A549 (cell line): ENCODE measurements around the gene KLHL13. TPM values are rescaled to one million over a fixed set of nuclear protein-coding genes. Genes with fewer than 3 reads are reported as not detected.

ENCODE experiments used
- ATAC-seq, 2 experiments: fragments of 200-7000 bp in 1 of 2; fragments of >200 bp in 1 of 2; cut with Nextera tagmentation in 1 of 2; cut with Tn5 transposase in 1 of 2; 3 replicates each; pipeline versions ENCODE4 v1.8.0 to v1.9.1; 2018 to 2020; ENCODE audit warnings: mild to moderate bottlenecking in 1 of 2, moderate library complexity in 1 of 2
- CTCF ChIA-PET: fragments of 300-600 bp; sonication (Branson Sonifier 250); formaldehyde crosslinking; extraction: SDS; loops from one replicate; lab custom pipeline; 2021; ENCODE audit warnings: antibody characterized with exemption, inconsistent platforms; lab: Yijun Ruan, JAX
- POLR2A ChIA-PET: fragments of 350-600 bp; formaldehyde crosslinking; extraction: SDS; loops from one replicate; lab custom pipeline; 2021; ENCODE audit warnings: antibody characterized with exemption, inconsistent platforms; lab: Yijun Ruan, JAX
- DNase-seq, 2 experiments: peaks; one replicate each; pipeline versions ENCODE4 v3.0.0 to v3.0.0-alpha.2; 2011 to 2016; ENCODE audit warnings: low read depth in 1 of 2, low spot score in 1 of 2
- FAIRE-seq: peaks from 2 replicates; lab custom pipeline; 2011; peaks lifted over from hg19 to GRCh38; lab: Jason Lieb, UNC
- H3K27ac ChIP-seq, 2 experiments: fragments of >200 bp; sonication (Bioruptor Twin); formaldehyde crosslinking; 3 replicates each; pipeline ENCODE4 v1.5.1; 2016 to 2017
- H3K4me1 ChIP-seq: fragments of >200 bp; sonication (Bioruptor Twin); formaldehyde crosslinking; 3 replicates; pipeline ENCODE4 v1.6.1; 2016
- H3K4me2 ChIP-seq: fragments of >200 bp; sonication (Bioruptor Twin); formaldehyde crosslinking; 3 replicates; pipeline ENCODE4 v1.6.1; 2016
- H3K4me3 ChIP-seq: fragments of >200 bp; sonication (Bioruptor Twin); formaldehyde crosslinking; 3 replicates; pipeline ENCODE4 v1.5.1; 2016
- H3K9me3 ChIP-seq: fragments of >200 bp; sonication (Bioruptor Twin); formaldehyde crosslinking; 3 replicates; pipeline ENCODE4 v1.6.1; 2016
- BHLHE40 ChIP-seq: IDR thresholded peaks from 2 replicates; pipeline ENCODE4 v1.6.1; 2012; ENCODE audit warnings: low read depth, low read length, inconsistent platforms
- CHD2 ChIP-seq: fragments of 150-350 bp; IDR thresholded peaks from 2 replicates; pipeline ENCODE4 v1.6.1; 2014; ENCODE audit warnings: low read length; ENCODE audit not compliant: partially characterized antibody
- CHD4 ChIP-seq: fragments of 200-600 bp; sonication (generic); IDR thresholded peaks from 2 replicates; pipeline ENCODE4 v1.6.1; 2016; ENCODE audit warnings: antibody characterized with exemption, mild to moderate bottlenecking, borderline replicate concordance
- EHMT2 ChIP-seq: fragments of 200-600 bp; sonication (generic); IDR thresholded peaks from 2 replicates; pipeline ENCODE4 v1.6.1; 2016; ENCODE audit warnings: antibody characterized with exemption, low read depth, mild to moderate bottlenecking, moderate library complexity
- ESRRA ChIP-seq: fragments of 150-350 bp; IDR thresholded peaks from 2 replicates; pipeline ENCODE4 v1.6.1; 2014; ENCODE audit warnings: mild to moderate bottlenecking, low read length, borderline replicate concordance
- FOSL2 ChIP-seq, 2 experiments: fragments of 450-650 bp in 1 of 2; fragments of >200 bp in 1 of 2; sonication (Bioruptor Twin) in 1 of 2; formaldehyde crosslinking; IDR thresholded peaks; 2 replicates each; pipeline versions ENCODE4 v1.5.0 to v1.6.1; 2016 to 2020; ENCODE audit warnings: mild to moderate bottlenecking in 1 of 2, moderate library complexity in 1 of 2
- HDAC2 ChIP-seq: fragments of 200-600 bp; sonication (generic); IDR thresholded peaks from 2 replicates; pipeline ENCODE4 v1.6.1; 2016
- HEYL ChIP-seq: fragments of 250-450 bp; sonication (Bioruptor Pico); IDR thresholded peaks from 2 replicates; pipeline ENCODE4 v1.8.0; 2021; ENCODE audit warnings: mild to moderate bottlenecking, moderate library complexity
- HOXA7 ChIP-seq: fragments of 250-450 bp; sonication (Bioruptor Pico); IDR thresholded peaks from 2 replicates; pipeline ENCODE4 v1.5.0; 2020; ENCODE audit warnings: mild to moderate bottlenecking, moderate library complexity
- HOXB13 ChIP-seq: fragments of 250-450 bp; sonication (Bioruptor Pico); IDR thresholded peaks from 2 replicates; pipeline ENCODE4 v1.5.0; 2020; ENCODE audit warnings: low read depth, mild to moderate bottlenecking, moderate library complexity
- KDM1A ChIP-seq: fragments of 200-600 bp; sonication (generic); IDR thresholded peaks from 2 replicates; pipeline ENCODE4 v1.6.1; 2016; ENCODE audit warnings: low read depth, mild to moderate bottlenecking
- KDM5A ChIP-seq: fragments of 200-600 bp; sonication (generic); IDR thresholded peaks from 2 replicates; pipeline ENCODE4 v1.6.1; 2016; ENCODE audit warnings: antibody characterized with exemption, mild to moderate bottlenecking
- MYC ChIP-seq: IDR thresholded peaks from 2 replicates; pipeline ENCODE4 v1.6.1; 2012; ENCODE audit warnings: mild to moderate bottlenecking, inconsistent platforms, low read length, improper control_type of control experiment, borderline replicate concordance
- NFE2L2 ChIP-seq: fragments of 150-350 bp; conservative IDR thresholded peaks from 2 replicates; pipeline ENCODE4 v1.6.1; 2014; ENCODE audit warnings: low read length
- POLR2A ChIP-seq: IDR thresholded peaks from 2 replicates; pipeline ENCODE4 v1.6.1; 2012; ENCODE audit warnings: mild to moderate bottlenecking, low read length
- RAD21 ChIP-seq, 2 experiments: fragments of >200 bp in 1 of 2; sonication (Bioruptor Twin) in 1 of 2; formaldehyde crosslinking in 1 of 2; IDR thresholded peaks in 1 of 2; conservative IDR thresholded peaks in 1 of 2; 2 replicates in 1 of 2; 3 replicates in 1 of 2; pipeline ENCODE4 v1.6.1; 2012 to 2018; ENCODE audit warnings: inconsistent platforms in 1 of 2
- RARB ChIP-seq: fragments of 250-450 bp; sonication (Bioruptor Pico); IDR thresholded peaks from 2 replicates; pipeline ENCODE4 v1.8.0; 2021; ENCODE audit warnings: mild to moderate bottlenecking, moderate library complexity
- RCOR1 ChIP-seq: fragments of 150-350 bp; IDR thresholded peaks from 2 replicates; pipeline ENCODE4 v1.6.1; 2014; ENCODE audit warnings: antibody characterized with exemption, low read length, low read depth
- RFX5 ChIP-seq: fragments of 450-650 bp; IDR thresholded peaks from 2 replicates; pipeline ENCODE4 v1.7.1; 2014; ENCODE audit warnings: antibody characterized with exemption, mild to moderate bottlenecking, moderate library complexity
- RNF2 ChIP-seq: fragments of 200-600 bp; sonication (generic); IDR thresholded peaks from 2 replicates; pipeline ENCODE4 v1.6.1; 2016; ENCODE audit warnings: low read depth, mild to moderate bottlenecking, antibody characterized with exemption, moderate library complexity, borderline replicate concordance
- TP53 ChIP-seq: fragments of 250-450 bp; sonication (Bioruptor Pico); IDR thresholded peaks from 2 replicates; pipeline ENCODE4 v1.5.0; 2021; ENCODE audit warnings: mild to moderate bottlenecking, moderate library complexity
- ZFP36 ChIP-seq: fragments of 450-650 bp; IDR thresholded peaks from 2 replicates; pipeline ENCODE4 v1.6.1; 2014; ENCODE audit warnings: borderline replicate concordance; ENCODE audit not compliant: partially characterized antibody
- ZNF302 ChIP-seq: fragments of 250-450 bp; sonication (Bioruptor Pico); IDR thresholded peaks from 2 replicates; pipeline ENCODE4 v1.9.0; 2021; ENCODE audit warnings: inconsistent platforms, mild to moderate bottlenecking, moderate library complexity
- WGBS: methylation state at CpG from one replicate; pipeline ENCODE4 v1.1.6; 2017; ENCODE audit errors: missing lambda C conversion rate; 5-methylcytosine and 5-hydroxymethylcytosine counted together
- polyA plus RNA-seq, 4 experiments: library from polyadenylated mRNA; depleted of rRNA in 3 of 4; stranded (reverse); fragments of >200 nt; fragmentation: RNase III in 1 of 4; extraction: RNeasy Plus Mini Kit Qiagen cat#74134 plus additional on column Dnase treatment in 1 of 4; gene quantifications; 2 replicates in 3 of 4; 3 replicates in 1 of 4; pipeline ENCODE4 v1.2.3, GENCODE V29; 2011 to 2017
- TF ChIP-seq, protein P1 (sequence below): fragments of 150-350 bp; IDR thresholded peaks from 2 replicates; pipeline ENCODE4 v1.6.1; 2014; ENCODE audit warnings: low read depth, mild to moderate bottlenecking, low read length
- TF ChIP-seq, protein P2 (sequence below): fragments of >200 bp; sonication (Bioruptor Twin); formaldehyde crosslinking; IDR thresholded peaks from 3 replicates; pipeline ENCODE4 v1.5.1; 2016
- TF ChIP-seq, protein P3 (sequence below): fragments of >200 bp; sonication (Bioruptor Twin); formaldehyde crosslinking; IDR thresholded peaks from 3 replicates; pipeline ENCODE4 v1.6.1; 2016

KLHL13 gene
- polyA plus RNA-seq, 2 of the 4 experiments (the other 2 are of a cell fraction) = 0.76 to 1.0 TPM

DNA sequence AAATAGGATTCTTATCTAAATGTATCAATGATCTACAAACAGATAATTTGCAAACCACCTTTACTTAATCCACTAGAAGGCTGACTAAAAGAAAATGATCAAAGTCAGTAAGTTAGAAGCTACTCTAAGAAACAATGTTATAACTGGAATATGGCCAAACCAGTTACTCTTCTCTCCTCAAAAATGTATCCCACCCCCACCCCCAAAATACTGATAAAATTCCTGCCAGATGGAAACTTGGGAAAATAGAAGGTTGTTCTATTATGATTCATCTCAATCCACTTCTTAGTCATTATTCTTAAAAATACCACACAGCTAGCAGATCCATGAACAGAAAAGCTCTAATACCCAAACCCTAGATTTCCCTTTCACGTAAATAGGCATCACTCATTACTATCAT is 206.4 kb downstream of the KLHL13 start:
- 0% methylated on average over 1 of the region's 1 CpG for WGBS
- CTCF ChIA-PET = interaction anchor here (0.6 kb wide), 1 partner anchor 258 kb away, joined by 3 read pairs; no protein-coding TSS in a partner anchor
- no peak overlapping the region for H3K4me3 ChIP-seq
- H3K9me3 ChIP-seq = no peaks in the 10 kb centered on the region
- no peak overlapping the region for H3K27ac ChIP-seq
- FAIRE-seq (no peak), ATAC-seq (no peak), DNase-seq (no peak)
- POLR2A ChIA-PET = no interaction called here
- H3K4me2 ChIP-seq = no peak overlapping the region
- TF ChIP-seq ESRRA = no peak
- no peak for TF ChIP-seq RCOR1
- TF ChIP-seq POLR2A = no peak
- TF ChIP-seq BHLHE40 = no peak
- TF ChIP-seq CHD2 = no peak
- TF ChIP-seq, all 56 proteins: peak for 0
- H3K4me1 ChIP-seq = no peaks in the 10 kb centered on the region

- Histone ChIP-seq H3K4me1 (no peaks in the 10 kb centered on the region), H3K27ac (no peak overlapping the region), H3K4me2 (no peak overlapping the region), H3K9me3 (no peaks in the 10 kb centered on the region), H3K4me3 (no peak overlapping the region)
- FAIRE-seq (no peak), DNase-seq (no peak), ATAC-seq (no peak)
- WGBS = 0% methylated on average over 1 of the region's 1 CpG
- TF ChIP-seq RARB (CRISPR knock-in tag) = no peak
- TF ChIP-seq HEYL = no peak
- CTCF ChIA-PET = no interaction called here
- POLR2A ChIA-PET = no interaction called here
Observed at GRCh38 chrX:117898226-117898625, 218.4 kb downstream of the KLHL13 start.

DNA sequence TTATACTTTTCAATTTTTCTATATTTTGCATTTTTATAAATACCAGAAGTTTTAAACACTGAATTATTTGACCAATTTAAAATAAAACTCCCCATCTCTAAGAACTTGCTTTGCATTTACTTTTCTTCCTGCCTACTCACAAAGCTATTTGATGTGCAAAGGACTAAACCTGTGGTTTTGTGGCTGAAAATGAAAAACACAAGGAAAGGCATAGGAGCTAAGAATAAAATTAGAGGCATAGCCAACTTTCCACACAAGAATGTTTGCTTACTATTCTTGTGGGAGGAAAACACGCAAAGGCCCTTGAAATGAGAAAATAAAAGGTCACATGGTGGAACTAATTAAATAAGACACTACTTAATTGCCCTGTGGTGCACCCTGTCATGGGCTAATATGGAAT is 221.2 kb downstream of the KLHL13 start:
- POLR2A ChIA-PET = no interaction called here
- no peak for FAIRE-seq
- no peaks in the 10 kb centered on the region for H3K4me1 ChIP-seq

GRCh38 chrX:117892469-117892868 is 224.1 kb downstream of the KLHL13 start:
- FAIRE-seq (no peak), DNase-seq (no peak), ATAC-seq (no peak)
- POLR2A ChIA-PET = interaction anchor here (0.5 kb wide), 1 partner anchor 642 kb away, joined by 3 read pairs; no protein-coding TSS in a partner anchor
- 0% methylated on average over 1 of the region's 1 CpG for WGBS
- Histone ChIP-seq H3K9me3 (no peaks in the 10 kb centered on the region), H3K27ac (no peak overlapping the region), H3K4me1 (no peaks in the 10 kb centered on the region), H3K4me3 (no peak overlapping the region), H3K4me2 (no peak overlapping the region)
- TF ChIP-seq, protein P1, sequence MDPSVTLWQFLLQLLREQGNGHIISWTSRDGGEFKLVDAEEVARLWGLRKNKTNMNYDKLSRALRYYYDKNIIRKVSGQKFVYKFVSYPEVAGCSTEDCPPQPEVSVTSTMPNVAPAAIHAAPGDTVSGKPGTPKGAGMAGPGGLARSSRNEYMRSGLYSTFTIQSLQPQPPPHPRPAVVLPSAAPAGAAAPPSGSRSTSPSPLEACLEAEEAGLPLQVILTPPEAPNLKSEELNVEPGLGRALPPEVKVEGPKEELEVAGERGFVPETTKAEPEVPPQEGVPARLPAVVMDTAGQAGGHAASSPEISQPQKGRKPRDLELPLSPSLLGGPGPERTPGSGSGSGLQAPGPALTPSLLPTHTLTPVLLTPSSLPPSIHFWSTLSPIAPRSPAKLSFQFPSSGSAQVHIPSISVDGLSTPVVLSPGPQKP = no peak
- TF ChIP-seq, protein P2, sequence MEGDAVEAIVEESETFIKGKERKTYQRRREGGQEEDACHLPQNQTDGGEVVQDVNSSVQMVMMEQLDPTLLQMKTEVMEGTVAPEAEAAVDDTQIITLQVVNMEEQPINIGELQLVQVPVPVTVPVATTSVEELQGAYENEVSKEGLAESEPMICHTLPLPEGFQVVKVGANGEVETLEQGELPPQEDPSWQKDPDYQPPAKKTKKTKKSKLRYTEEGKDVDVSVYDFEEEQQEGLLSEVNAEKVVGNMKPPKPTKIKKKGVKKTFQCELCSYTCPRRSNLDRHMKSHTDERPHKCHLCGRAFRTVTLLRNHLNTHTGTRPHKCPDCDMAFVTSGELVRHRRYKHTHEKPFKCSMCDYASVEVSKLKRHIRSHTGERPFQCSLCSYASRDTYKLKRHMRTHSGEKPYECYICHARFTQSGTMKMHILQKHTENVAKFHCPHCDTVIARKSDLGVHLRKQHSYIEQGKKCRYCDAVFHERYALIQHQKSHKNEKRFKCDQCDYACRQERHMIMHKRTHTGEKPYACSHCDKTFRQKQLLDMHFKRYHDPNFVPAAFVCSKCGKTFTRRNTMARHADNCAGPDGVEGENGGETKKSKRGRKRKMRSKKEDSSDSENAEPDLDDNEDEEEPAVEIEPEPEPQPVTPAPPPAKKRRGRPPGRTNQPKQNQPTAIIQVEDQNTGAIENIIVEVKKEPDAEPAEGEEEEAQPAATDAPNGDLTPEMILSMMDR = no peak
- TF ChIP-seq RNF2 = no peak
- TF ChIP-seq HOXA7 = no peak
- TF ChIP-seq RAD21 (conservative IDR thresholded peaks at IDR 0.05 in 1 of 2, IDR thresholded peaks at IDR 0.05 in 1 of 2) = no peak
- TF ChIP-seq KDM5A = no peak
- TF ChIP-seq RFX5 = no peak
- no peak for TF ChIP-seq MYC
- TF ChIP-seq EHMT2 = no peak
- TF ChIP-seq FOSL2 (IDR thresholded peaks at IDR 0.05) = no peak
- TF ChIP-seq FOSL2 (CRISPR knock-in tag; IDR thresholded peaks at IDR 0.05) = no peak
- TF ChIP-seq, protein P3, sequence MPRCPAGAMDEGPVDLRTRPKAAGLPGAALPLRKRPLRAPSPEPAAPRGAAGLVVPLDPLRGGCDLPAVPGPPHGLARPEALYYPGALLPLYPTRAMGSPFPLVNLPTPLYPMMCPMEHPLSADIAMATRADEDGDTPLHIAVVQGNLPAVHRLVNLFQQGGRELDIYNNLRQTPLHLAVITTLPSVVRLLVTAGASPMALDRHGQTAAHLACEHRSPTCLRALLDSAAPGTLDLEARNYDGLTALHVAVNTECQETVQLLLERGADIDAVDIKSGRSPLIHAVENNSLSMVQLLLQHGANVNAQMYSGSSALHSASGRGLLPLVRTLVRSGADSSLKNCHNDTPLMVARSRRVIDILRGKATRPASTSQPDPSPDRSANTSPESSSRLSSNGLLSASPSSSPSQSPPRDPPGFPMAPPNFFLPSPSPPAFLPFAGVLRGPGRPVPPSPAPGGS = no peak
- CTCF ChIA-PET = no interaction called here

More for the DNA sequence above, 221.2 kb downstream of the KLHL13 start:
- Histone ChIP-seq H3K9me3 (no peaks in the 10 kb centered on the region), H3K4me2 (no peak overlapping the region), H3K27ac (no peak overlapping the region), H3K4me3 (no peak overlapping the region)
- CTCF ChIA-PET = no interaction called here
- WGBS = 10% methylated on average over 1 of the region's 1 CpG
- ATAC-seq (no peak), DNase-seq (no peak)
- TF ChIP-seq NFE2L2 (no peak), ZFP36 (no peak), CHD4 (no peak), ESRRA (no peak), HDAC2 (no peak), KDM1A (no peak), TP53 (CRISPR knock-in tag) (no peak), HOXB13 (CRISPR knock-in tag) (no peak), ZNF302 (CRISPR knock-in tag) (no peak), HEYL (no peak), FOSL2 (IDR thresholded peaks at IDR 0.05) (no peak), FOSL2 (CRISPR knock-in tag; IDR thresholded peaks at IDR 0.05) (no peak)
